Panc1 (cell line): Measurements from ENCODE around the gene SMPDL3B. TPM values are rescaled to one million over a fixed set of nuclear protein-coding genes. Genes with fewer than 3 reads are reported as not detected.

Experiments used
- ATAC-seq: fragments of 200-7000 bp; cut with Tn5 transposase; 2 replicates; pipeline ENCODE4 v1.9.1; 2020; ENCODE audit warnings: mild to moderate bottlenecking, moderate library complexity
- BruUV-seq: library from RNA; stranded (reverse); fragments of 400-500 nt; replicated peaks from 2 replicates; lab custom pipeline; 2021; lab: Mats Ljungman, UMichigan
- CTCF ChIA-PET: fragments of 300-600 bp; sonication (Branson Sonifier 250); formaldehyde crosslinking; loops from one replicate; lab custom pipeline; 2022; ENCODE audit warnings: antibody characterized with exemption; lab: Charles Lee
- POLR2A ChIA-PET: fragments of 300-600 bp; sonication (Branson Sonifier 250); formaldehyde crosslinking; loops from one replicate; lab custom pipeline; 2022; ENCODE audit warnings: antibody characterized with exemption; lab: Charles Lee
- DNase-seq: peaks from one replicate; pipeline ENCODE4 v3.0.0-alpha.2; 2010; ENCODE audit warnings: low read depth, low spot score
- H3K27ac ChIP-seq: 2 replicates; pipeline ENCODE4 v1.5.1; 2011; ENCODE audit warnings: mild to moderate bottlenecking, low read length, inconsistent platforms
- H3K27me3 ChIP-seq: fragments of 200-500 bp; sonication (Bioruptor generic); 2 replicates; pipeline ENCODE4 v1.6.0; 2014; ENCODE audit warnings: low read length, inconsistent platforms; ENCODE audit not compliant: control insufficient read depth, insufficient read depth
- H3K36me3 ChIP-seq: fragments of 200-500 bp; sonication (Bioruptor generic); 2 replicates; pipeline ENCODE4 v1.5.1; 2014; ENCODE audit warnings: inconsistent platforms, mild to moderate bottlenecking, low read length, moderate library complexity; ENCODE audit not compliant: control insufficient read depth, insufficient read depth
- H3K4me1 ChIP-seq: 2 replicates; pipeline ENCODE4 v1.5.1; 2011; ENCODE audit warnings: inconsistent platforms, mild to moderate bottlenecking, low read length, moderate library complexity; ENCODE audit not compliant: control insufficient read depth, insufficient read depth
- H3K4me3 ChIP-seq, 2 experiments: 2 replicates each; pipeline ENCODE4 v1.5.1; 2011 to 2012; ENCODE audit warnings: low read depth in 2 of 2, low read length in 2 of 2, mild to moderate bottlenecking in 2 of 2, inconsistent platforms in 1 of 2, moderate library complexity in 1 of 2
- H3K9me3 ChIP-seq: fragments of 200-500 bp; sonication (Bioruptor generic); 2 replicates; pipeline ENCODE4 v1.5.1; 2014; ENCODE audit warnings: low read depth, mild to moderate bottlenecking, inconsistent platforms, low read length, moderate library complexity; ENCODE audit not compliant: control insufficient read depth, insufficient read depth
- CTCF ChIP-seq: fragments of 450-650 bp; IDR thresholded peaks from 2 replicates; pipeline ENCODE4 v1.5.1; 2017; ENCODE audit warnings: mild to moderate bottlenecking
- POLR2AphosphoS5 ChIP-seq: IDR thresholded peaks from 2 replicates; pipeline ENCODE4 v1.6.1; 2012; ENCODE audit warnings: mild to moderate bottlenecking, low read depth, low read length, moderate library complexity
- REST ChIP-seq, 2 experiments: IDR thresholded peaks; 2 replicates each; pipeline ENCODE4 v1.6.1; 2011 to 2012; ENCODE audit warnings: low read depth in 2 of 2, control low read depth in 1 of 2, low read length in 1 of 2, mild to moderate bottlenecking in 1 of 2, moderate library complexity in 1 of 2; ENCODE audit not compliant: insufficient read depth in 1 of 2
- SIN3A ChIP-seq: IDR thresholded peaks from 2 replicates; pipeline ENCODE4 v1.6.1; 2012; ENCODE audit warnings: low read depth, mild to moderate bottlenecking, low read length, moderate library complexity, borderline replicate concordance; ENCODE audit not compliant: insufficient read depth
- TCF7L2 ChIP-seq: IDR thresholded peaks from 2 replicates; pipeline ENCODE4 v1.6.1; 2011; ENCODE audit warnings: mild to moderate bottlenecking, low read depth, low read length, inconsistent platforms
- in situ Hi-C: cut with HindIII; loops from 2 replicates; pipeline ENCODE4 v1.10.0; 2016; ENCODE audit warnings: low sequenced_read_pairs, low pct_unique_long_range_greater_than_20kb
- intact Hi-C: fragments of 100-400 bp; cut with micrococcal nuclease; formaldehyde crosslinking; loops from one replicate; pipeline ENCODE4 v1.10.0; 2022; ENCODE audit not compliant: unreplicated experiment
- total RNA-seq: library from RNA; stranded (reverse); gene quantifications from one replicate; pipeline ENCODE4 v1.2.1, GENCODE V29; 2021; ENCODE audit not compliant: unreplicated experiment

Gene SMPDL3B
- total RNA-seq, 1 experiment from 2014 or later, result 1.5 TPM

GRCh38 chr1:27973771-27974416, 39.1 kb downstream of the SMPDL3B start:
- in situ Hi-C loops, result no loop called here

GRCh38 chr1:27974417-27974781, 39.6 kb downstream of the SMPDL3B start:
- intact Hi-C loops (no loop called here), in situ Hi-C loops (no loop called here)
- ChIA-PET POLR2A (no interaction called here), CTCF (no interaction called here)
- DNase-seq (no peak), ATAC-seq (no peak)
- Histone ChIP-seq H3K36me3 (no peaks in the 10 kb centered on the region; the same call in 1 of the 2 replicates), H3K27ac (no peak overlapping the region), H3K4me1 (no peaks in the 10 kb centered on the region), H3K27me3 (no peaks in the 10 kb centered on the region), H3K4me3 (no peak overlapping the region), H3K9me3 (no peaks in the 10 kb centered on the region)
- no TSS peak for BruUV-seq
- TF ChIP-seq TCF7L2 (no peak), POLR2AphosphoS5 (no peak), CTCF (no peak), REST (IDR thresholded peaks at IDR 0.05; ENCODE audit: insufficient read depth in 1 of 2, low read depth in 2 of 2, low read length in 1 of 2) (no peak), SIN3A (no peak)

More at GRCh38 chr1:27973771-27974416, 39.1 kb downstream of the SMPDL3B start:
- intact Hi-C loops, result no loop called here
- BruUV-seq, result TSS peak; percentile 53
- Histone ChIP-seq H3K27me3 (no peaks in the 10 kb centered on the region), H3K4me1 (no peaks in the 10 kb centered on the region), H3K4me3 (no peak overlapping the region), H3K27ac (no peak overlapping the region), H3K36me3 (no peaks in the 10 kb centered on the region; the same call in 1 of the 2 replicates), H3K9me3 (no peaks in the 10 kb centered on the region)
- DNase-seq (no peak), ATAC-seq (no peak)
- POLR2A ChIA-PET, result no interaction called here
- TF ChIP-seq REST (IDR thresholded peaks at IDR 0.05; ENCODE audit: insufficient read depth in 1 of 2, low read depth in 2 of 2, low read length in 1 of 2), result no peak
- TF ChIP-seq CTCF, result no peak
- no peak for TF ChIP-seq SIN3A
- no peak for TF ChIP-seq POLR2AphosphoS5
- TF ChIP-seq TCF7L2, result no peak
- CTCF ChIA-PET, result interaction anchor here (0.6 kb wide), 1 partner anchor 27 kb away, joined by 4 read pairs; no protein-coding TSS in a partner anchor
